ENCODE results near the gene SHOC1.

- no peak for TF ChIP-seq POLR2A (IDR thresholded peaks at IDR 0.05)
- TF ChIP-seq CTCF (IDR thresholded peaks at IDR 0.05), result no peak
- no peak for TF ChIP-seq POLR2AphosphoS5 (IDR thresholded peaks at IDR 0.05)
Observed at GRCh38 chr9:111789881-111790280, 4.9 kb downstream of the SHOC1 start.
